GM21786 (cell line): ENCODE measurements around the gene TSPO.

Experiments used
- ATAC-seq: cut with Tn5 transposase; IDR thresholded peaks from one replicate; pipeline ENCODE4 v1.9.1; 2021; ENCODE audit not compliant: unreplicated experiment

Gene TSPO

DNA sequence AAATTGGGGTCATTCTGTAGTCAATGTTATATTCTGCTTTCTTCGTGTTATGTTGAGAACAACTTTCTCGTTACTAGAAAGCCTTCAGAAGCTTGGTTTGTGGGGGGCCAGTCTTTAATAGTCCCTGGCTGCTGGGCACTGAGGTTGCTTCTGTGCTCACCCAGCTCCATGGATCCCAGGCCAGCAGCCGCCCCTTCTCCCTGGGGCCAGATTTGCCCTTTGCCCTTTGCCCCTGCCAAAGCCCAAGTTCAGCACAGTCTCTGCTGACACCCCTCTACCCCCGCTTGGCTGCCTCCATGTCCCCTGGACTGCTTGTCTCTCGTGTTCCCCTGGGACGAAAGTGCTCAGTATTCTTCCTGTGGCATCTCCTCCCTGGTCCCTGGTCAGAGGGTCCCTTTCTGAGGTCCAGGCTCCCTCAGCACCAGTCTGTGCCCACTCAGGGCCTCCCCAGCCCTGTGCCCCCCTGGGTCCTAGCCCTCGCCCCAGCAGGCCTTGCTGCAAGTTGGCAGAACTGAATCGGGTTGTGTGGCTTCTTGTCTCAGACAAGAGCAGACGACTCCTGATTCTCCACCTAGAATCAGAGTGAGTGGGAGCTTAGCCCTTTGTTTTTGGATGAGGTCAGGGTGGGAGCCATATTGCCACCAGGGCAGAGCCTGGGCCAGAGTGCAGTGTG is 6.7 kb downstream of the TSPO start:
- ATAC-seq, result no peak

DNA sequence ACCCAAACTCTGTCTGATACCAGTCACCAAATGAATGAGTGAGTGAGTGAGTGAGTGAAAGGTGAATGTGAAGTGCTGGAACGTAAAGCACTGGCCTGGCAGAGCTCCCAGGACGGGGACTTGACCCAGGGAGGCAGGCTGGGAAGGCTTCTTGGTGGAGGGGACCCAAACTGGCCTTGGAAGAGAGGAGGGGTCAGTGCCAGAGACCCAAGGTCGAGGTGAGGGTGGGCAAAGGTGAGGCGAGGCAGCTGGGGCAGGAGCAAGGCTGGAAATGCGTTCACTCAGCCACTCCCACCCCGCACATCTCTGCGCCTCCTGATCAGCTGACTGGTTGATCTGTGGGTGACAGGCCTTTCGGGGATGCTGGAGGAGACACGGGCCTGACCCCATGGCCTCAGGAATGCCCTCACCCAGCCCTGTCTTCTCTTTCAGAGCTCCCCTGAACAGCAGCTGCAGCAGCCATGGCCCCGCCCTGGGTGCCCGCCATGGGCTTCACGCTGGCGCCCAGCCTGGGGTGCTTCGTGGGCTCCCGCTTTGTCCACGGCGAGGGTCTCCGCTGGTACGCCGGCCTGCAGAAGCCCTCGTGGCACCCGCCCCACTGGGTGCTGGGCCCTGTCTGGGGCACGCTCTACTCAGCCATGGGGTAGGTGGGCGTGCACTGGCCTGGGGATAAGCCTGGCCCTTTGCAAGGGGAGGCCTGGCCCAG is 7.6 kb downstream of the TSPO start:
- ATAC-seq, result no peak

- no peak for ATAC-seq
Observed at GRCh38 chr22:43159484-43160178, 8.3 kb downstream of the TSPO start.

GRCh38 chr22:43160497-43161126 is 9.3 kb downstream of the TSPO start:
- no peak for ATAC-seq

GRCh38 chr22:43162412-43163150 is 11.2 kb downstream of the TSPO start:
- ATAC-seq, result no peak

DNA sequence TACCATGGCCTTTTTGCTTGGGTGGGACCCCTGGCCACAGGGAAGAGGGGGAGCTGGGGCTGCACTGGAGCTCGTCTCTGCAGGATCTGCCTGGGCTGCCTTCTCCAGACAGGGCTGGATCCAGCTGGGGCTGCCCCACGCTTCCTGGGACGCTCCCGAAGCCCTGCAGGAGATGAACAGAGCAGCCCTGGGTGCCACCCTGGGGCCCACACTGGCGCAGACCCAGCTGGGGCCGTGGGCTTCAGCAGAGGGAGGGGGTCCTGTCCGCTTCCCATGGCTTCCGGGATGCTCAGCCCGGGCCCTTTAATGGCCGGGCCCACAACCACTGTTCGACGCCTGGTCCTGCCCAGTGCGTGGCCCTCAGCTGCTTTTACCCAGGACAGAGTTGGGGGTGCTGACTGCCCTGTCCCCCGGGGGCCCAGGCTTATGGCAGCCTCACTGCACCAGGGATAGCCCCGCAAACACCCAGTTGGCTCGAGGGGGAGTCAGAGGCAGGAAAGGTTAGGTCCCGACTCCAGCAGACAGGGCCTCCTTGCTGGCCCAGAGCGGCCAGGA is 12.0 kb downstream of the TSPO start:
- ATAC-seq, result no peak

DNA sequence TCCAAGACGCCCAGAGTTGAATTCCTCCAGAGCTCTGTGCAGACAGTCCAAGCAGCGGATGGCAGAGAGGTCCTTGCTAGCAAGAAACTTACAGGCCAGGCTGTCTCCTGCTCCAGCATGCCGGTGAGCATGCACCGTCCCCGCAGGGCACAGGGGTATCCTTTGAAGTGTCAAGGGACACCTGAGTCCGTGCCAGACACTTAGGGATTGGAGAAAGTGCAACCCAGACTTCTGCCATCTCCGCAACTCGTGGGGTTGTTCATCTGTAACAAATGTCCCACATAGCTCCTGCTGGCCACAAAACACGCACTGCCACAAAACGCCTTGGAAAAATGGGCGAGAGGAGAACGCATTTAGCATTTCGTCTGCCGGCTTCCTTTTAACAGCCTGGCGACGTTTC is 13.3 kb downstream of the TSPO start:
- no peak for ATAC-seq

DNA sequence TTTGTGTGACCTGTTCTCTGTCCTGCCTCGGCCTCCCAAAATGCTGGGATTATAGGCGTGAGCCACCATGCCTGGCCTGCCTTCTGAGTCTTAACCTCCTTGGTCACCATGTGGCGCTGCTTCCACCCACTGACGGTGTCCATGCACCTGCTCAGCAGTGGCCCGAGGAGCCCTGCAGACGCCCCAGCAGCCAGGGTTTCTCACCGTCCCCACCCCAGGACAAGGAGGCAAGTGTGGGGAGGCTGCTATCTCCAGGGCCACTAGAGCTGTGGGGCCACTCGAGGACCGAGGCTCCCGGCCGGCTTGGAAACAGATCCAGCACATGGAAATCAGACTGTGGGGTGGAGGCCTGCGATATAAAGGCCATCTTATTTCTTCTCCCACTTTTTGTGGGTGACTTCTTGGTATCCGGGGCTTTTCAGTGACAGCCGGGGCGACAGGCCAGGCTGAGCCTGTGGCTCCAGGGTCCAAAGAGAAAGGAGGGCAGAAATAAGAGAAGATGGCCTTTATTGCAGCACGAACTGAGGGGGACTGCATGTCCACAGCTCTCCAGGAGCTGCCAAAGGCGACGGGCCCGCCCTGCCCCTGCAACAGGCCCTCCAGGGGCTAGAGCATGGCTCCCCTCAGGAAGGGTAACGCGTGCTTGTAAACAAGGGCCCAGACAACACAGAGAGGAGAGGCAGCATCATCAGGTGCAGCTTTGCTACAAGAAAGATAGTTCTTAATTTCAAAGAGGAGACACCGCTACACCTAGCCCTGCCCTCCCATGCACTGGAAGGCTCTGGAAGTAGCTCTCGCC is 15.0 kb downstream of the TSPO start:
- no peak for ATAC-seq

DNA sequence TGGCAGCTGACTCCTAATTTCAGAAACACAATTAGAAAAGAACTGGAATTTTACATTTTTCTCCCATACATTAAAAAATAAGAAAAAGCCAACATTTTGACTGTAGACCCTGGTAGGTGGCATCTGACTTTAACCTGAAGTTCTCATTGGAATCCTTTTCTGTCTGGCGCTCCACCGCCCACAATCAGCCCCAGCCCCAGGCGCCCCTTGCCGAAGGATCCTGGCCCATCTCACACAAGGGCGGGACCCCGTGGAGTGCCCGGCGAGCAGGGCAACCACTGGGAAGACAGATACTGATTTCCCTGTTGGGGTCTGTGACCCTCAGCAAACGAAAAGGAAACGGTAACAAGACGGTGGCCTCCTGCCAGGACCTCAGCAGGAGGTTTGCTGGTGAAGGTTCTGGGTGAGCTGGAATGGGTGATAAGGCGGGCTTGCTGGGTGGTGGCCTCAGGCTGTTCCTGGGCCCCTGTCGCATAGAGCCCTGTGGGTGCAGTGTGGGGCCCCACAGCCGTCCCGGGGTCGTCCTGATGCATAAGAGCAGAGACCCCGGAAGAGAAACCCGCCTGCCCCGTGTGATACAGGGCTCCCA is 15.7 kb downstream of the TSPO start:
- ATAC-seq, result no peak

DNA sequence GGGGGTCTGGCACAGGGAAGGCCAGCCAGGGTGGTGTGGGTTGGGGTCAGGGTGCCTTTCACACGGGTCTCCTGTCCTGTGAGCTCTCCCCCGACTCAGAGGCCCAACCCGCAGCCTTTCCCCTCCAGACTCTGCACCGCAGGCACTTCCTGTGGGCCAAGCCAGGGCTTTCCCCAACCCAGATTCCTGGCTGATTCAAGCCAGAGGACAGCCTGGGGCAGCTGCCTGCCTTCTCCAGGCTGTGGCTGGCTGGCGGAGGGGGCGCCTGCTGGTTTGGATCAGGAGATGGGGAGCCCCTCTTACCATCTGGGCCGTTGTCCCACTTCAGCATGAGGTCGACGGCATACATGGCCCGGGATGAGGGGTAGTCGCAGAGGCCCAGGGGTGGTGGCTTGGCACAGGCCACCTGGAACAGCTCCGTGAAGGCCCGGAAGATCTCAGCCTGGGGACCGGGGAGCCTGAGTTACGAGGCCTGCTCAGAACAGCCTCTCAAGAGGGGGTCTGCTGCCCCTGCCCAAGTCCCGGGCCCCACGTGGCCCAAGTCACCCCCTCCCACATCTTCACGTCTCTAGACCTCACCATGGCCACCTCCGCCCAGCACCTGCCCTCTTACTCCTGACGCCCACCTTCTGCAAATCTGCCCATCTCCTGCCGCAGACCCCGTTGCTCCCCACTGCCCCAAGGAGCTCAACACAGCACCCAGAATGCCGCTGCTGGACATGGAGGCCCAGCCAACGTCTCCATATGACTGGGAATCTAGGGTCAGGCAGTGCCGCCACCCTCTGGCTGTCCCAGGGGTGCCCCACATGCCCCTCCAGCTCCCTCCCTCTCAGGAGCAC is 17.3 kb downstream of the TSPO start:
- no peak for ATAC-seq

DNA sequence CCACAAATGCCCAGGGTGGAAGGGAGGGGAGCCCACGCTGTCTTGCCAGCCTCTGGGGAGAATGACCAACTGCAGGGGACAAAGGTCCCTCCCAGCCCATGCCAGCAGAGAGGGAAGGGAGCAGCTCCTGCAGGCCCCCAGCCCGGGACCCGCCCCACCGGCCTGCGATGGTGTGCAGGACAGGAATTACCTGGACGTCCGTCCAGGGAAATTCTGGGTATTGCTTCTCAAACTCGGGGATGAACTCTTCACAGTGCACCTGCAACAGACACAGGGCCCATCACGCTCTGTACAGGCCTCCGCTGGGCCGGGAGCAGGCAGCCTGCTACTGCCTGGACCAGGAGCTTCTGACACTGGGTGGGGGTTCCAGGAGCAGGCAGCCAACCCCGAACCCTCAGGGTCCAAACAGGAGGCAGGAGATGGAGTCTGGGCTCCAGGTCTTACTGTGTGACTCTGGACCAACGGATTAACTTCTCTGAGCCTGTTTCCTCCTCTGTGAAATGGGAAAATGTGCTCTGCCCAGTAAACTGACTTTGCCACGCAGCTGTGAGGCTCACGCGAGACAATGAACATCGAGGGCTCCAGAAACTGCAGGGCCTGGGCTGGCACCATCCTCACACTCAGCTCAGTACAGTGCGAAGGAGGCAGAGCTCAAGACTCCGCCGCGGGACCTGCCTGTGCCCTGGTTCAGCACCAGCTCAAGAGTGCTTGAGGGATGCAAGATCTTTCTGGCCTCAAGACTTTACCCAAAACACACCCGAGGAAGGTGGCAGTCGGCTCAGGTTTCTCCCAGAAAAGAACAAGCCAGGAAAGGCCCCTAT is 18.2 kb downstream of the TSPO start:
- no peak for ATAC-seq

- ATAC-seq, result no peak
Observed at GRCh38 chr22:43170131-43170480, 18.7 kb downstream of the TSPO start.

GRCh38 chr22:43171019-43171491 is 19.7 kb downstream of the TSPO start:
- no peak for ATAC-seq

- no peak for ATAC-seq
Observed at GRCh38 chr22:43171607-43172006, 20.2 kb downstream of the TSPO start.

- no peak for ATAC-seq
Observed at GRCh38 chr22:43172191-43172590, 20.8 kb downstream of the TSPO start.

- no peak for ATAC-seq
Observed at GRCh38 chr22:43173566-43173965, 22.2 kb downstream of the TSPO start.

GRCh38 chr22:43173976-43174720 is 22.8 kb downstream of the TSPO start:
- no peak for ATAC-seq
